GM19463 (cell line): ENCODE results near the gene TOX3.

Experiments used
- ATAC-seq: cut with Tn5 transposase; IDR thresholded peaks from one replicate; pipeline ENCODE4 v1.9.1; 2021; ENCODE audit warnings: mild to moderate bottlenecking, moderate library complexity; ENCODE audit not compliant: unreplicated experiment

Gene TOX3

GRCh38 chr16:52405441-52405840, 141.5 kb downstream of the TOX3 start:
- no peak for ATAC-seq

GRCh38 chr16:52404546-52404945, 142.4 kb downstream of the TOX3 start:
- no peak for ATAC-seq

- no peak for ATAC-seq
Observed at GRCh38 chr16:52399116-52399515, 147.8 kb downstream of the TOX3 start.

GRCh38 chr16:52398491-52398960, 148.4 kb downstream of the TOX3 start:
- ATAC-seq: no peak

GRCh38 chr16:52398021-52398420, 148.9 kb downstream of the TOX3 start:
- ATAC-seq: no peak

- ATAC-seq: no peak
Observed at GRCh38 chr16:52393448-52393847, 153.5 kb downstream of the TOX3 start.

GRCh38 chr16:52389045-52389444, 157.9 kb downstream of the TOX3 start:
- peak; percentile 51 for ATAC-seq
